Measurements from ENCODE around the gene ATG12.
"Not testable (repeated sequence)": the region's sequence is repeated elsewhere in the genome, so short reads cannot be mapped to it uniquely, and the experiment has no call there.

The ATG12 gene

DNA sequence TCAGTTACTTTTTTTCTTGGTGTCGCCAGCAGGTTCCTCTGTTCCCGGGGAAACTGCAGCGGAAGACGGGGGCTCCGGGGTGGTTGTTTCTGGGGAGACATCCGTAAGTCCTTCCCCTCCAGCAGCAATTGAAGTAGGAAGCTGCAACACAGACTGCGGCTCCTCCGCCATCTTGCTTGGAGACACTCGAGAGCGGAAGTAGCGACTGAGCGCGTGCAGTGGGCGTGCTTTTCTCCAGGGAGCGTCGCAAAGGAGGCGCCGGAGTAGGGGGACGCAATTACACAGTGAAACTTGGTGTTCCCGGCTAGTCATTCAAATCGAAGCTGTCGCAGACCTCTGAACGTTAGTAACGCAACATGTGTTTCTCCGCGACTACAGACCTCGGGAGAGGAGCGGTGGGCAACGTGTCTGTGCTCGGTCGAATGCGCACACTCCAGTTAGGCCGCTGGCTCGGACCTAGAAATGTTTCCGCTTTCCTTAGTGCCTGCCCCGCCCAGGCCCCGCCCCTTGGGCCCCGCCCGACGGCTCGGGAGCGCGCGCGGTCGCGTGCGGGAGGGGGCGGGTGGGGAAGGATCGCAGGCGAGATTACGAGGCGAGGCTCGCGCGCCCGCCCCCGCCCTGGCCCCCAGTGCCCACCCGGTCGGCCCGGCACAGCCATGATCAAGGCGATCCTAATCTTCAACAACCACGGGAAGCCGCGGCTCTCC, at the start of gene ATG12, which contains the start of gene AP3S1:
TSS of gene ATG12 (minus strand) at position 184 of the 707 bp plus-strand sequence. CDS start at position 171, 13 bp downstream.
TSS of gene AP3S1 (plus strand) at position 554 of the 707 bp plus-strand sequence. CDS start at position 657, 103 bp downstream.
- peak; percentile 85 for DNase-seq (ENCODE audit: low read depth)

DNA sequence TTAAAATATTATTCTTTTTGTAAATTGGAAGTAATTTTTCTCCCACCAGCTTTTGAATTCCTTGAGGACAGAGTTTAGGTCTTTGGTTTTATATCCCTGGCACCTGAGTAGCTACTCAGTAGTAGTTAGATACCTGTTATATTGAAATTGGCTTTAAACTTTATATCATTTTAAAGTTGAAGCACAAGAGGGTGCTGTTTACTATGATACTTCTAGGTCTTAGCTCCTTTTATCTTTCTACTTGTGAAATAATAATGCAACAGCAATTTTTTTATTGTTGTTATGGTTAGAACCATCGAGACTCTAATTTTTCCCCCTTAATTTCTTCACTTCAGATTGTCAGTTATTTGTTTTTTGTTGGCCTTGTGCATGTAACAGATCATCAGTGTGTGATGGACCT, 46.7 kb upstream of the ATG12 start:
- no peak for DNase-seq (ENCODE audit: low read depth)

DNA sequence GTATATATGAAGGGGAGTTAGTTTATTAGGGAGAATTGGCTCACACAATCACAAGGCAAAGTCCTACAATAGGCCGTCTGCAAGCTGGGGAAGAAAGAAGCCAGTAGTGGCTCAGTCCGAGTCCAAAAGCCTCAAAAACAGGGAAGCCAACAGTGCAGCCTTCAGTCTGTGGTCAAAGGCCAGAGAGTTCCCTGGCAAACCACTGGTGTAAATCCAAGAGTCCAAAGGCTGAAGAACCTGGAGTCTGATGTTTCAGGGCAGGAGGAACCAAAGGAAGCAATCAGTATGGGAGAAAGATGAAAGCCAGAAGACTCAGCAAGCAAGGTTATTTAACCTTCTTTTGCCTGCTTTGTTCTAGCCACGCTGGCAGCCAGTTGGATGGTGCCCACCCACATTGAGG, 43.8 kb upstream of the ATG12 start:
- not testable (repeated sequence) for DNase-seq (ENCODE audit: low read depth)

DNA sequence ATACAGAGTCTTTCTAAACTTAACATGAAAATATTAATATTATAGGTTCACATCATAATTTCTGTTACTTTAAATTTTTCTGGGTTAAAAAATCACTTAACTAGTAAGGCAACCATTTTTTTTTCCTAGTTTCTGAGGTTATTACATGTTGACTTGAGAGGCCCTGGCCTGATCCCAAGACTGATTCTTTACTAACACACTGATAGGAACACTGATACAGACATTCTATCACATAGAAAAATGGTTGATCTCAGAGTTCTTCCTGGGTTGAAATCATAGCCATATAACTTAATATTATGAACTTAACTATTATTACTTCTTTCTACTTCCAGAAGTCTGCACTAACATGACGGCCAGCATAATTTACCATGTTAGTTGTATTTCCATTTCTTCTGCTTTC, 43.3 kb upstream of the ATG12 start:
- DNase-seq (ENCODE audit: low read depth) = no peak

DNA sequence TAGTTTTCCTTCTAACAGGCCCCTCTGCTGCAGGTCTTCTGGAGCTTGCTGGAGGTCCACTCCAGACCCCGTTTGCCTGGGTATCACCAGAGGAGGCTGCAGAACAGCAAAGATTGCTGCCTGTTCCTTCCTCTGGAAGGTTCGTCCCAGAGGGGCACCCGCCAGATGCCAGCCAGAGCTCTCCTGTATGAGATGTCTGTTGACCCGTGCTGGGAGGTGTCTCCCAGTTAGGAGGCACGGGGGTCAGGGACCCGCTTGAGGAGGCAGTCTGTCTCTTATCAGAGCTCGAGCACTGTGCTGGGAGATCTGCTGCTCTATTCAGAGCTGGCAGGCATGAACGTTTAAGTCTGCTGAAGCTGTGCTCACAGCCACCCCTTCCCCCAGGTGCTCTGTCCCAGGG, 41.1 kb upstream of the ATG12 start:
- DNase-seq (ENCODE audit: low read depth) = not testable (repeated sequence)

DNA sequence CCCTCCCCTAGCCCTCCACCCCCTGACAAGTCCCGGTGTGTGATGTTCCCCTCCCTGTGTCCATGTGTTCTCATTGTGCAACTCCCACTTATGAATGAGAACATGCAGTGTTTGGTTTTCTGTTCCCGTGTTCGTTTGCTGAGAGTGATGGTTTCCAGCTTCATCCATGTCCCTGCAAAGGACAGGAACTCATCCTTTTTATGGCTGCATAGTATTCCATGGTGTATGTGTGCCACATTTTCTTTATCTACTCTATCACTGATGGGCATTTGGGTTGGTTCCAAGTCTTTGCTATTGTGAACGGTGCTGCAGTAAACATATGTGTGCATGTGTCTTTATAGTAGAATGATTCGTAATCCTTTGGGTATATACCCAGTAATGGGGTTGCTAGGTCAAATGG, 36.0 kb upstream of the ATG12 start:
- not testable (repeated sequence) for DNase-seq (ENCODE audit: low read depth)

DNA sequence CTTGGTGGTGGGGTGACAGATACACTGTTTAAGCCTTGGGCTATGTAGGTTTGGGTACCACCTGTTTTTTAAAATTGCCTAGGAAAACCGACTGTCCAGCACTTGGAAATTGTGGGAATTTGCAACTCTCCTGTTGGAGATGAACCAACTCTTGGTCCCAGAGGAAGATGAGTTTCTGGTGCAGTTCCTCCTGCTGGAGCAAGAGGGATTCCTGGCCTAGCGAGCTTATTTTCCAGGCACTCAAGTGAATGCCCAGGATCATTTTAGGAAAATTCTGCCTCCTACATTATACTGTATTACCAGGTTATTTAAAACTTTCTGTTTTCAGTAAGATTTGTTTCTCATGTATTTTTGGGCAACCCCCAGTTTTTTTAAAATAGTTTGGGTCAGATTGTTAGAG, 34.1 kb upstream of the ATG12 start:
- DNase-seq (ENCODE audit: low read depth) = no peak

DNA sequence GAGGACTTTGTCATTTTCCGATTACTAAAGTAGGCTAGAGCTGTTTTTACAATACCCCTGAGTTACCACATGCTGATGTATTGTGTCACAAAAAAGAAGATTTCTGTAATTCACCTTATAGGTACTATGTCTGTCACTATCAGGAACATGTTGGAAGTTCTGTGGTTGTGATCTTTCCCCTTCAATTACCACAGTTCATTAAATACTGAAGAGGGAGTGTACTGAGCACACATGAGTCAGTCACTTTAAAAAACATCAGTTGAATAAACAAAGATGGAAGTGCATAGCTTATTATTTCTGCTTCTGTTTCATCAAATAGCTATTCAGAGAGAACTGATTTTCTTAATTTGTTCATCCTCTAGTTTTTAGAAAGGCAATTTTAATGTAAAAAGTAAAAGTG, 32.0 kb upstream of the ATG12 start:
- DNase-seq (ENCODE audit: low read depth) = no peak

DNA sequence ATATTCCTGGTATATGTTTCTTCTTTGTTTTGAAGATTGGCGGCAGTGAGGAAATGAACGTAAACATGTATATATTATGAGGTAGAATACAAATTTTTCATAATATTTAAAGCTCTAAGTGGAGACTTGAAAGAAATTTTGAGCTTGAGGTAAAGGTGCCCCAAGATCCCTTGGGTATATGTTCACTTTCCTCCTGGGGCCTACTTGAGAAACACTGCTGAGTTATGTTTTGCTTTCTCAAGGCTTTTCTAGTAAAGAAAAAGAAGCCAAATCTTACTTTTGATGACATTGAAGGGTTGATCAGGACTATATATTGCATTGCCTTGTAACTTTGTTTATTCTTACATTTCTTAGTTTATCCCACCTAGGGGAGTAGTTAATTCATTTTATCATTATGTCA, 31.1 kb upstream of the ATG12 start:
- DNase-seq (ENCODE audit: low read depth) = no peak

DNA sequence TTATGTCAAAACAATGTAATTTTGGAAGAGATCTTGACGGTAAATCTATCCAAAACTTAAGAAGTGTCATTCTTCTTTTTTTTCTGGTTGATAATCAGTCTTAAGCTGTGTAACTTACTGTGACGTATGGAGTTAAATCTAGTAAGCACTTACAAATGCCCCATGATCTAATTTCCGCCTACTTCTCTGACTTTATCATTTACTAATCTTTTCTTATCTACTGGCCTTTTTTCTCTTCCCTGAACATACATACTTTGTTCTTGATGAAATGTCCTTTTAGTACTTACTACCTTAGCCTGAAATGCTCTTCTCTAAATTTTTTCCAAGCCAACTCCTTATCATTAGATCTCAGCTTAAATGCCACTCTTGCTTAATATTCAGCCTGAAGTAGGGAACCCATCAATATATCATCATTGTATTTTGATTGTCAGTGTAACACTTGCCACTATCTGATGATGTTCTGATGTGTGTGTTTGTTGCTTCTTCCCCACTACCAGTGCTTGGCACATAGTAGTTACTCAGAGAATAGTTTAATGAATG, 28.0 kb upstream of the ATG12 start:
- DNase-seq (ENCODE audit: low read depth) = no peak

DNA sequence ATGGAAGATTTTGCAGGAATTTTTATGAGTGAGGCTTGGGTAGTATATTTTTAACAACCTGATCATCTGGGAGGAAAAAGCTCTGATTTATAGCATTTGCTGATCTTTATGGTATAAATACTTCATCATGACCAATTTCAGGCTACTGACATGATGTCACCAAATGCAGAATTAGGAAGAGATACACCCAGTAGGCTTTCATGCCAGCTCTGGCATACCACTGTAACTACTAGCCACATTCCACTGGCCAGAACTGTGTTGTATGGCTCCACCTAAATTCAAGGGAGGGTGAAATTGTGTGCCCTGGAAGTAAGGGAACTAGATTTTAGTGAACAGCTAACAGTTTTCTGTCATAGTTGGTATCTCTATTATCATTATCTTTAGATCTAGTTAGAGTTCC, 18.0 kb upstream of the ATG12 start:
- DNase-seq (ENCODE audit: low read depth) = no peak

DNA sequence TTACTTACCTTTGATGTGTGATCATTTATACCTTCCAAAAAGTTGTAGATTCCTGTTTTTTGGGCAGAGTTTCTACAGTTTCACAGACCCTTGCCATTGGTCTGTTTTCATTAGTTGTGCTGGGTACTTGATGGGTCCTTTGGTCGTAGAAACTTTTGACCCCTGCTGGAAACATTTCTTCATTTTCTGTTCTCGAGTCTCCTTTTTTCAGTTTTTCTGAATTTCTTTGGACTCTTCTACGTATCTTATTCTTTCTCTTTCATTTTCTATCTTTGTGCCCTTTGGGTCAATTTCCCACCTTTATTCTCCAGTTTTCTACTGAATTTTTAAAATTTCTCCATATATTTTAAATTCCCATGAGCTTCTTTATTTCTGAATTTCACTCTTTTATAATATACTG, 17.0 kb upstream of the ATG12 start:
- DNase-seq (ENCODE audit: low read depth) = no peak

DNA sequence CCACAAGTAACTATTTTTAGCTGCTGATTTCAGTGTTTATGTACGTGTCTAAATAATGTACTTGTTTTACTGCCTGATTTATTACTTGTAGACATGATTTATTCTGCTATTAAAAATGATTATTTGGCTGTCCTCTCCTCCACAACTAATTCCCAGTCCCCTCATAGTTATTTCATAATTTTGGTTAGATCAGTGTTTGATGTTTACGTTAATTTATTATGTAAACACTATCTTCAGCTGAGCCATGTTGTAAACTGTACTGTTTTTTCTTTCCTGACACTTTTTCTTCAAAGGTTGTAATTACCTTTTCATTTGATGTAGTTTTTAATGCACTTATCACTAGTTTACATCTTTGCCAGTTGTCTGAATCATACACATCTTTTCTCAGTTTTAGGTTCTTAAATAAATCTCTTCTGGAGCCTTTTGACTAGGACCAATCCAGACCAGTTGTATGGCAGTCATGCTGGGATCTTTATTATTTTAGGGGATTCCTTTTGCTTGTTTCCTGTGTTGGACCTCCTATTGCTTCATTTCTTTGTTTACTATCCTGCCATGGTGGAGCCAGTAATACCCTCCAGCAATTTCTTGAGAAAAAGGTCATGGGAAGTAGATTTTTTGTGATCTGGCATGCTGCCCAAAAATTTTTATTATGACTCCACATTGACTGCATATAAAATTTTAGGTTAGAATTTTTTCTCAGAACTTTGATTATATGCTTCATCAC, 16.4 kb upstream of the ATG12 start:
- no peak for DNase-seq (ENCODE audit: low read depth)

DNA sequence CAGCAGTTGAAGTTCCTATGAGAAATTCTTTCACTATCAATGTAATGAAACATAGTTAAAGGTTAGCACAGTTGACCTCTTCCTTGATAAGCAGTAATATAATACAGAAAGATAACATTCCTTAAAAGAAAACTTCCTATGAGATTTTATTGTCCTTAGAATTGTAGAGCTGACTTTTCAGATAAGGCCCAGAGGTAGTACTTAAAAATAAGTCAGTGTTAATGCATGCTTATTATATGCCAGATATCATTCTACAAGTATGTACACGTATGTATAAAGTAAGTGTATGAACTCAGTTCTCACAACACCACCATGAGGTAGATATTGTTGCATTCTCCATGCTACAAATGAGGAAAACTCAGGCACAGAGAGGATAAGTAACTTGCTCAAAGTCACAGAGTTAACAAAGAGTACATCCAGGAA, 15.7 kb upstream of the ATG12 start:
- no peak for DNase-seq (ENCODE audit: low read depth)

DNA sequence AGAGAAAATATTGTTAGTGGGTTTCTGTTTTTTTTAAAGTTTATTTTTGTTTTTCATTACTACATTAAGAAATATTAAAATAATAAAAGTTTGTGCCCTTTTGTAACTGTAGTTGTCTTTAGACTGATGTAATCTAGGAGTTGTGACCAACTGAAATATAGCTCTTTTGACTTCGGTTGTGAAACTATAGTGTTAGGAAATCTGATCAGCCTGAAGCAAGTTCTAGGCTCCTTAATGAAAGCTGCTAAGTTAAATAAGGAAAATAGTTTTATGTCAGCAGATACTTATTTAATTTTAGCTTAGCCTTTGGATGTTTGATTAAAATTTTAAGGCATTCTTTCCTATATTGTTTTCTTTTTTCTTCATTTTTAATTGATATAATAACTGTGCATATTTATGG, 14.6 kb upstream of the ATG12 start:
- no peak for DNase-seq (ENCODE audit: low read depth)

DNA sequence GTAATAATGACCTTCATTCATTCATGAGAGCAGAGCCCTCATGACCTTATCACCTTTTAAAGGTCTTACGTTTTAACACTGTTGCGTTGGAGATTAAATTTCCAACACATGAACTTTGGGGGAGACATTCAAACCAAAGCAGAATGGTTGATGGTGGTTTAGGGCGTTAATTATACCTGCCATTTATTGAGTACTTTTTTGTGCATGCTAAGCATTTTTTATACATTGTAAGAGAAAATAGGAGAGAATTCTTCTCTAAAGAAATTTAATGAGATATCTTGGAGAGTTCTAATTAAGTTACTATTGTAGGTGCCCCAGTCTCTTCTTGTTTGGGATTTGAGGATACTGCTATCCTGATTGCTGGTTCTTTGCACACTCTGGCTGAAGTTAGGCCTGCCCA, 12.8 kb upstream of the ATG12 start:
- DNase-seq (ENCODE audit: low read depth) = no peak

DNA sequence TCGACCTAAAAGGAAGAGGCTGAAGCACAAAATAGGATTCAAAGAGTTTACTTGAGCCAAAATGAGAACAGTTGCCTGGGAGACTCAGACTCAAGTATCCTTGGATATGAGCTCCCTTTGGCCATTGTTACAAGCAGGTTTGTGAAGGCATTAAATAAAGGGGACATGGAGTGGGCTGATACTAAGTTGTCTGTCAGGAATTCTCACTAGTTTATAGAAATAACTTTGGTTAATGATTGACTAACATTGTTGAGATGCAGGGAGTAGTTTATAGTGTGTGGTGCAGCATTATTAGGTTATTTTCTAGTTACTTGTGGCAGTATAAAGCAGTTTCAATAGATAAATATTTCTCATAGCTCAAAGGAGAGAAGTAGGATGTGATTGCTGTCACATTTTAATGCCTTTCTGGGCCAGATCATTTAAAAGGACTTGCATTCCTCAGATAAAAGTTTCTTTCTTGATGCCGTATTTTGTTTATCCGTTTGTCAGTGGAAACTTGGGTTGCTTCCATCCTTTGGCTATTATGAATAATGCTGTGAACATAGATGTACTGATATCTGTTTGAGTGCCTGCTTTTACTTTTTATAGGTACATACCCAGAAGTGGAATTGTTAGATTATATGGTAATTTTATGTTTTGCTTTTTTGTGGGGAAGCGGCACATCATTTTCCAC, 9.5 kb upstream of the ATG12 start:
- no peak for DNase-seq (ENCODE audit: low read depth)

DNA sequence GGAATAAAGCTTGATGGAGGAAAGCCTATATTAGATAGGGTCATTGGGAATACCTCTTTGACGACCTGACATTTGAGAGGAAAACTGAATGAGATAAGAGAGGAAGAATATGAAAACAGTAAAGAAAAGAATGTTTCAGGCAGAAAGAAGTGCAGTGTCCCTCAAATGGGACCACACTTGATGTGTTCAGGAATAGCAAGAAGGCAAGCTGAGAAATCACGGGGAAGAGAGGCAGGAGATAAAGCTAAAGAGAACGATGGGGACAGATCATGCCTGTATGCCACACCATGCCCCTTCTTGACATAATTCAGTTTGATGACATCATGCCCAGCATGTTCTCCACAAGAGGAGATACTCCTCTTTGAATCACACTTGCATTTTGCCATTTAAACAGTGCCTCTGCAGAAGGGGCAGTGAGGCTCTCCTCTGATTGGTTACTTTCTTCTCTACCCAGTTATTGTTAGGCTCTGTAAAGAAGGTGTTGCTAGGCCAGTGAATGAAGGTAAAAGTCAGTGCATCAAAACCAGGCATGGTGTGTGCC, 8.0 kb upstream of the ATG12 start:
- DNase-seq (ENCODE audit: low read depth) = no peak

DNA sequence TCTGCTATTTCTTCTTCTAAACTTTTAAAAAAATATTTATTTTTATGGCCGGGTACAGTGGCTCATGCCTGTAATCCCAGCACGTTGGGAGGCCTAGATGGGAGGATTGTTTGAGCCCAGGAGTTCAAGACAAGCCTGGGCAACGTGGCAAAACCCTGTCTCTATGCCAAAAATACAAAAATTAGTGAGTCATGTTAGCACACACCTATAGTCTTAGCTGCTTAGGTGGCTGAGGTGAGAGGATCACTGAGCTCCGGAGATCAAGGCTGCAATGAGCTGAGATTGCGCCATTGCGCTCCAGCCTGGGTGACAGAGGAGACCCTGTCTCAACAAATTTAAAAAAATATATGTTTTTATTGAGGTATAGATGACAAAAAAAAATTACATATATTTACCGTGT, 5.9 kb upstream of the ATG12 start:
- no peak for DNase-seq (ENCODE audit: low read depth)

DNA sequence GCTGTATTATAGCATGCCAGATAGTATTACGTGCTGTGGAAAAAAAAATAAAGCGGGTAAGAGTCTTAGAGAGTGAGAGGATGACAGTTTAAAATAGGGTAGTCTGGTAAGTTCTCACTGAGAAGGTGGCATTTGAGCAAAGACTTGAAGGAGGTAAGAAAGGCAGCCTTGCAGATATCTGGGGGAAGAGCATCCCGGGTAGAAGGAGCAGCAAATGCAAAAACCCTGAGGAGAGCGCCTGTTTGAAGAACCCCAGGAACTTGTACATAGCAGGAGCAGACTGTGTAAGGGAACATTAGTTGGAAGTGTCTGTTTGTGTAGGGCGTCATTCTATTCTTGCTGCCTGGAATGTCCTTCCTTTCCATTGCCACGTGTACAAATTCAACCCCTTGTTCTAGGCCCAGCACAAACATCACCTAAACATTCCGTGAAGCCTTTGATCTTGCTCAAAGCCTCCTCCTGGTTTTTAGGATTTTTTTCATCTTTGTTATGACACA, 3.0 kb upstream of the ATG12 start:
- DNase-seq (ENCODE audit: low read depth) = no peak

DNA sequence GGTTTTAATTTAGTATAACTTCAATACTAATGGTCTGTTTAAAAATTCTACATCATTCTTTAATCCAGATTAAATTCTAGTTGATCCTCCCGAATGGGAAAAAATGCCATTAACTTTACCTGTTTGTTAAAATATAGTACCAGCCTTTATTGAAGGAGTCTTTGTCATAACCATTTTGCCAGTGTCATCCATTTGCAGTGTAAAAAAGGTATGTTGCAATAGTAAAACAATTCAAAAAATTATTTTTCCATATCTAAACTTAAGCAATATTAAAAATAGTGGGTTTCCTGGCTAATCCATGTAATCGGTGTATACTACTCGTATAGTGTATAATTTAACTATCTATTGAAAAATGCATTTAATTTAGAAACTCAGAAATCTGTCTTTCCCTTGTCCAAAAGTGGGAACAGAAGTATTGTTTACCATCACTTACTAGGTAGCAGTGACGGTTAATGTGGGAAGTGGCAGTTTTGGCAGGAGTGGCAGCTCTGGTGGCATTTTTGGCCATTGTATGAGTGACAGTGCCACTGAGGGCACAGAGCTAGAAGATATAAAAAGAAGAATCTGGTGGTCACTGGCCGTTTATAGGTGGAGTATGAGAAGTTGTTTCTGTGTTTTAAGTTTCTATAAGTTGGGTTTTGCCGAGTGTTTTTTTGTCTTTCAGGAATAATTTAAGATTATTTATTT, 2.2 kb upstream of the ATG12 start:
- no peak for DNase-seq (ENCODE audit: low read depth)

DNA sequence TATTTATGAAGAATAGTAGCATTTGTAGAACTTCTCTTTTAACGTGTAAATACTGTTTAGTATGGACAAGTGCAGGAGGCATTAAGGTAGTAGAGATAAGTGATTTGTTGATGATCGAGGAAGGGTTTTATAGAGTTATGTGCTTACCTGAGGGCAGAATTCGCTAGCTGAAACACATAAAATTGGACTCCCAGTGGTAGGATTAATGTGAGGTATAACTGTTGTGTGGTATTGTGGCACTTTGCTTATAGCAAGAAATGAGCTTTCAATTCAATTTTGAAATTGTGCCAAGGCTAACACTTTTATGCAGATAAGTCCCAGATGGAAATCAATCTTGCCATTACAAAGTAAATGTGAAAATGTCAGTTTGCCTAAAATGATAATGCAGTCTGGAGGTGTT, 1.6 kb upstream of the ATG12 start:
- no peak for DNase-seq (ENCODE audit: low read depth)
